Frontal cortex (tissue), 4 donors: ENCODE data around the gene PRTFDC1. TPM values are rescaled to one million over a fixed set of nuclear protein-coding genes. Genes with fewer than 3 reads are reported as not detected.

Source experiments
- DNase-seq, 2 donors: peaks; one replicate each; pipeline ENCODE4 v3.0.0; 2012; ENCODE audit warnings: low spot score in 2 of 2
- FAIRE-seq: peaks from 2 replicates; lab custom pipeline; 2012; peaks lifted over from hg19 to GRCh38; lab: Jason Lieb, UNC
- total RNA-seq: library from RNA; depleted of rRNA; stranded (reverse); fragments of >200 nt; gene quantifications from one replicate; pipeline ENCODE4 v1.2.3, GENCODE V29; 2014
- donor health status: control.
- donor health status: control.
- donor health status: control.

PRTFDC1 gene
- total RNA-seq, 1 donor from 2014 or later, result 29.8 TPM

DNA sequence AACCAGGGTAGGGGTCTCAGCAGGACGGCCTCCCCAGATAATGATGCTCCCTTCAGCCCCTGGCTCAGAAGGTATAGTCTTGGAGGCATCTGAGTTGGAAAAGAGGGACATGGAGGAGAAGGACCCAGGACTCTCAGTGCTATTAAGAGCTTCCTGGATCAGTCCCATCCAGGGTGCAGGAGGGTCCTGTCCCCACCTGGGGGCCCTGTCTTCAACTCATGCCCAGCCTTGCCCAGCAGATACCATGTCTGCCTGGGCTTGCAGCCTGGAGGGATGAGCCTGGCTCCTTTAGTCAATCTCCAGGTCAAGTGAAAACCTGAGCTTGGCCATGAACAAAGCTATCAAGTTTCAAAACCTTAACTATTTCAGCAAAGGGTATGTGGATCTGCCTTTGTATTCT lies 67.6 kb downstream of the PRTFDC1 start:
- no peak for FAIRE-seq
- no peak for DNase-seq

DNA sequence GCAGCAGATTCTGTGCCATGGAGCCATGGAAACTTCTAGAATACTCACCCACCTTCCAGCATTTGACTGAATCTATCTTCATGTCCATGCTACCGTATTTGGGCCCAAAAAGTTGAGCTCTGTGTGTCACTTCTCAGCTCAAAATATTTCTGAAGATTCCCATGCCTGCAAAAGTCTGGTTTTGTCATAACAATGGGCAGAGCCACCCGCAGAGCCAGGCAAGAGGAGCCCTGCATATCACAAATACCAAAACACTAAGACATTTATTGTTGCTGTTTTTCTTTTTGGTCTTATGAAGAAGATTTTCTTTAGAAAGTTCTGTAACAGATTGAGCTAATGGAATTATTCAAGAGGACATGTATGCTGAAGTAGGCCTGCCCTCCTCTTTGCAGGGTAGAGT lies 68.1 kb downstream of the PRTFDC1 start:
- FAIRE-seq (no peak), DNase-seq (no peak)

DNA sequence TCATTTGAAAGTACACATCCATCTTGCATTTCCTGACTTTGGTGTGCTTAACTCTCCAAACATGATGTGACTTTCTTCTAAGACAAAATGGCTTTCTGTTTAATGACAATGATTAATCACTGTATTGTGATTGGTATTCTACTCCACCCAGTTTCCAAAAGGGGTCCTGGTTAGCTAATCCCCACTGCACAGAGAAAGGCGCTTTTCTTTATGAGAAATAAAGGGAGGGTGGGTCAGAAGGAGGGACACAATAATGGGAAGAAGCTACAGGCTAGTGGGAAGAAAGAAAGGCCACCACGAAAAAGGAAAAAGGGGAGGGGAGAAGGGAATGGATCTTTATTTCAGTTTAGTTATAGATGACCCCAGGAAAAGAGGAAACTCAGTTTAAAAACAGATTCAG lies 69.2 kb downstream of the PRTFDC1 start:
- DNase-seq (no peak), FAIRE-seq (no peak)

DNA sequence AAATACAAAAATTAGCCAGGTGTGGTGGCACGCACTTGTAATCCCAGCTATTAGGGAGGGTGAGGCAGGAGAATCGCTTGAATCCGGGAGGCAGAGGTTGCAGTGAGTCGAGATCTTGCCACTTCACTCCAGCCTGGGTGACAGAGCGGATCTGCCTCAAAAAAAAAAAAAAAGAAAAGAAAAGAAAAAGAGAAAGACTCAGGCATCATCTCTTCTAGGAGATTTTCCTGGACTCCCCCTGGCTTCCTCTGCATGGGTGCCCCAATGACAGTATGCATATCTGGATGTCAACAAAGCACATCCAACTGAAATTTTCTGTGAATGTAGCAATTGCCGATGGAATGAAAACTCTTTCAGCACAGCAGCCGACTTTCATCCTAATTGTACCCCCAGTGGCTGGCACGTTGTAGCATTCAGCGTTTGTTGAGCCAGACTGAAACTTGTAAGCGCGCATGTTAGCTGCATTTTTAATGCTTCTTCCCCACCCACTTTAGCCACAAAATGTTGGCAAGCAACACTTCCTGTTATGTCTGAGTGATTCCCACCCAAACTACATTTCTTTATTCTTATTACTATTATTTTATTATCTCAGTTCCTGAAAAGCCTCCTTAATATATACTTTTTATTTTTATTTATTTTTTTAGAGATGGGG lies 70.2 kb downstream of the PRTFDC1 start:
- FAIRE-seq, result no peak
- no peak for DNase-seq

DNA sequence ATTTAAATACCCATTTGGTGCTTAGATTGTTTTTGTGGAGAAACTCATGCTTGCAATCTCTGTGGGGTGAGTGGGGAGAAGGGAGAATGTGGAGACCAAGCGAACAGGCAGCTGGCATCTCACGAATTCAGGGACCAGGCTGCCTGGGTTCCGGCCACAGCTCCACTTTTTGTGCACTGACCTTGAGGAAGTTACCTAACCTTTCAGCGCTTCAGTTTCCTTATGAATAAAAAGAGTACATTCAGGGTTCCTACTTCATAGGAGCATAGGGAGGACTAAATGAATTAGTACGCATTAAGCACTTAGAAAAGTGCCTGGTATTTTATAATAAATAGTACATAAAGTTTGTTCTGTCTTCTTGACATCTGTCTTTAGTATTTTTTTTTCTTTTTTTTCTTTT lies 72.5 kb downstream of the PRTFDC1 start:
- FAIRE-seq, result no peak
- no peak for DNase-seq

DNA sequence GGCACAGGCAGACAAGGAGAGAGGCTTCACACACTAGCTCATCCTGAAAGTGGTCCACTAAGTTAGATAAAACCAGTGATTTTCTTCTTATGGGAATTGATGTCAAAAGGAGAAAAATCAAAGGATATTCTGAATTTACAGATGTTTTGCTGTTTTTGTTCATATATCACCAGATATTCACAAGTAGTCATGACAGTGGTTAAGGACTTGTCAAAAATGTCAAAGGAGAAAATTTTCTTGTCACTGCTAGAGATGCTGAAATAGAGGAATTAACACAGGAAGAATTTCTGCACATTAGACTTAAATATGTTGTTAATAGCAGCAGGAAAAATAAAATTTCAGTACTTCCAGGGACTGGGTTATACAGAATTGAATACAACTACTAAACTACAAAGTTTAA lies 78.3 kb downstream of the PRTFDC1 start:
- DNase-seq (no peak), FAIRE-seq (no peak)

DNA sequence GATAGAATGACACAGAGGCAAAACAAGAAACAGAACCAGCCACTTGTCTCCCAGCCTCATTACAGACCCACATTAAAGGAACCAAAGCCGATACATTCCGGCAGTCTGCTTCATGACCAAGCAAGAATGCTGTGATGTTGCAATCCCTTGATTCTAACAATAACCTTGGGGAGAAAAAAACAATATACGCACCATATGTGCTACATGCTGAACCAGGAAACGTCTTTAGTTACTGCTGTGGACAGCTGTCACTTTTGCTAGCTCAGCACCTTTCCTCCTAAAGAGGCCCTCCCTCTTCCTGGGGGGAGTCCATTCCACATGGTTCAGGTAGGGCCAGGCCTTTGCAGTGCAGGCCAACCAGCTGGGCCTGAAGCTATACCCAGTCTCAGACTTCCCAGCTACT lies 79.1 kb downstream of the PRTFDC1 start:
- FAIRE-seq (no peak), DNase-seq (no peak)

DNA sequence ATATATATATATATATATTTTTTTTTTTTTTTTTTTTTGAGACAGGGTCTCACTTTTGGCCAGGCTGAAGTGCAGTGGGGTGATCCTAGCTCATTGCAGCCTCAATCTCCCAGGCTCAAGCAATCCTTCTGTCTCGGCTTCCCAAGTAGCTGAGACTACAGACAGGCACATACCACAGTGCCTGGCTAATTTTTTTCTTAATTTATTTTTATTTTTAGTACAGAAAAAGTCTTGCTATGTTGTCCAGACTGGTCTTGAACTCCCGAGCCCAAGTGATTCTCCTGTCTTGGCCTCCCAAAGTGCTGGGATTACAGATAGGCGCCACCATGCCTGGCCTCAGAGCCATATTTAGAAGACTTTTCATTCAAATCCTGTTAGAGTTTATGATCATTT lies 79.6 kb downstream of the PRTFDC1 start:
- no peak for DNase-seq

DNA sequence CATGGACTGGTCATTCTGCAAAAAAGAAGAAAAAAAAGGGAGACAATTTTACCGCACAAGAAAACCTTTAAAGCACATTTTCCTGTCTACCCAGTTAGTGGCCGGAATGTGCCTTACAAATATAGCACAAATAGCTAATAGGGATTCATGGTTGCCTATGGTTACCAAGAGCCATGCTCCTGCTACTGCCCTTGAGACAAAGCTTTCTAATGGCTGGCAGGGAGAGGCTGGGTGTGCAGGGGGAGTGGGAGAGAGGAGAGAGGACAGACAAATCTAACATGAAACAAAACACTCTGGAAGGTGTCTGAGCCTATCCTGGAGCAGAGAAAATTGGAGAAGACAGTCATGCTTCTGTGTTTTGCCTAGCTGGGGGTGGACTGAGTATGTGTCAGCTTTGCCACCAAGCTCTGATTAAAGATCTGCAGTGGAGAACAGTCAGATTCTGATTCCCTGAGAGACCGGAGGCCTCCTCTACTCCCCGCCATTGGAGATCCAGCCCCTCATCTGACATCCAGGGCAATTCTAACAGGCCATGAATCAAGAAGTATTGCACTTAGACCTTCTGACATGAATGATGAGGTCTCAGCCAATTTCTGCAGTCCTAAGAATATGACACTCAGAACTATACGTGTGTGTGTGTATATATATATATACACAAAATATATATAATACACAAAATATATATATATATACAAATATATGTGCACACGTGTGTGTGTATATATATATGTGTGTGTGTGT lies 80.2 kb downstream of the PRTFDC1 start:
- FAIRE-seq, result no peak
- DNase-seq, result no peak

More for the DNA sequence above, 79.6 kb downstream of the PRTFDC1 start:
- FAIRE-seq, result no peak

DNA sequence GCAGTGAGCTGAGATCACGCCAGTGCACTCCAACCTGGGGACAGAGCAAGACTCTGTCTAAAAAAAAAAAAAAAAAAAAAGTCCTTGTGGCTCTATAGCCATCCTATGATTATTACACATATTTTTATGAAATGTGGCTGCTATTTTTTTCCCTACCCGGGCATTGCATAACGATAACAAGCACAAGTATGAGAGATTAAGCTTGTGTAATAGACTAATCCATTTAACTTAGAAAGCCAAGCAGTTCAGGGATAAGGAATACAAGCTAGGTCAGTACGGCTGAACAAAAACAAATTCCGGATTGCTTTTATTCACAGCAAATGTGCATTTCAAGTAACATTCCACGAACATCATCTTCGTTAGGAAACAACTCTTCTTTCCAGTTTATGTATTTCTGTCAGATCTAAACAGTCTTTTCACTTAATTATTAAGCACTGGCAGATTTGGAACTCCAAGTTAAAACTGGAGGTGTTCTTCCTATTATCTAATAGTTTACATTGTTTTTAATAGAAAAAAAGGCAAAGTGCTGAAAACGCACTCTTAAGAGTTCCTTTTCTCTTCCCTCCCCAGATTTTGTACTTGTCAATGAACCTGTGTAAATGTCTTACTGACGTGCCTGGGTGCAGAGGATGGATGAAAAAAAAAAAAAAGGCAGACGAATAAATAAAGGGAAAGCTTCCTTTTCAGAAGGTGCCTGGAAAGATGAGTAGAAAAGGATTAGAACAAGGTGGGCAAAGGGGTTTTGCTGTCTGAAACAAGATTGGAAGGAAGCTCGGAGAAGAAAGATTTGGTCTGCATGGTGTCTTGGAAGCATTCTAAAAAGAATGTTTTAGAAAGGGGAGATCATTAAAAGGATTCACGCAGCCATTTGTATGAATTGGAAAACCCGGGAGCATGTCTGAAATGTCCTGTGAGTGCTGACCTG lies 81.1 kb downstream of the PRTFDC1 start:
- FAIRE-seq, result no peak
- DNase-seq, result no peak

DNA sequence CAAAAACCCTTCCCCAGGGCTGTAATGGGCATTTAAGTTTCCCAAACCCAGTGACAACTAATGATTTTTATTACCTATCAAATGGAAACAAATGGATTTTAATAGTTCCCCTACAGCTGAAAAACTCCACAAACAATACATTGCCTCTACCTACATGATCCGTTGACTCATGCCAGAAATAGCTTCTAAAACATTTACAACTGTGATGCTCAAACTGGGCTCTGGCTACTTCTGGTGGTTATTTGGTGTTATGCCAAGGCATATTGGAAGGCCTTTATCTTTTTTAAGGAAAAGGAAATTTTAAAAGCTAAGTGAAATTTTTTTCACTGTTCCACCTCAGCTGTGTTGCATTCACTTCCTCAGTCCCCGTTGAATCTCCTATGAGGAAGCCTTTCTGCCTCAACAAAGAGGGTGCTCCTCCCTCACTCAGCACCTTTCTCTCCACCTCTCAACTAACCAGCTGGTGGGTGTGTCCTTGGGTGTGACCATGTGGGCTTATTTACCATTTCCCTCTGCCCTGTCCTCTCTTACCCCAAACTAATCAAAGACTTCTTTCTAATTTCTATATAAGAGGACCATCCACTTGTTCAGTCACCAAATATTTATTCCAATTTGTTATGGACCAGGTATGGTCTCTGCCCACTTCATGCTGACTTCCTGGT lies 82.9 kb downstream of the PRTFDC1 start:
- FAIRE-seq (no peak), DNase-seq (no peak)

DNA sequence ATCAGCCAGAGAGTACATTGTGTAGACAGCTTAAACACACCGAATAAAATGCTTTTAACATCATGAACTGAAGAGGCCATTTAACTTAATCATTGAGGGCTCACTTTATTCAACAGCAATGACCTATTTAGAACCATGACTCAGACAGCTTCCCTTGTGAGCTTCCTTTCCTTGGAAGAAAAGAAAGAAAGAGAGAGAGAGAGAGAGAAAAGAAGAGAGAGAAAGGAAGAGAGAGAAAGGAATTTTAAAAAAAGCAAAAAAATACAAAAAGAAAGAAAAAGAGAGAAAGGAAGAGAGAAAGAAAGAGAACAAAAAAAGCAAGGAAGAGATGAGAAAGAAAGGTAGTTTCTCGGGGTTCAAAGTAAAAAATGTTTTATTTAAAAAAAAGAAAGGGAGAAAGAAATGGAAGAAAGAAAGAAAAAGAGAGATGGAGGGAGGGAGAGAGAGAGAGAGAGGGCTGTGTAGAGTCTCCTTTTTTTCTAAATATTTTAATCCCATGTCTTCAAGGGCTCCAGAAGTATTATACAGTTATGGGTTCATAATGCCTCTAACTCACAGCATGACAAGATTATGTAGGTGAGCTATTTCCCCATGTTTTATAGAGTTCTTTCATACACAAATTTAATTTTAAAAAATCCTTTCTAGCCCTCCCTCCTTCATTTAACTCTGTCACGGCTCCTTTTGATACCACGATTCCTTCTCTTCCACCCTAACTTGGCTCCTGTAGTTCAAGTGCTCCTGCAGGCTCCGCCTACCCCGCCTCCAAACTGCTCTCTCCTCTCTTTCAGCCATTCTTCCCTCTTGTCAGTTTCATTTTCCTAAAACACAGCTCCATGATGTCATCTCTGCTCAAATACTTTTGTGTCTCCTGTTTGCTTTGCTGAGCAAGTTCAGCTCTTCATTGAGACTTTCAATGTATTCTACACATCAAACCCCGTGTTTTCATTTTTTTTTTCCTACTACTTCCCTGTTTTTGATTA lies 85.5 kb downstream of the PRTFDC1 start:
- FAIRE-seq, result no peak
- DNase-seq, result no peak

DNA sequence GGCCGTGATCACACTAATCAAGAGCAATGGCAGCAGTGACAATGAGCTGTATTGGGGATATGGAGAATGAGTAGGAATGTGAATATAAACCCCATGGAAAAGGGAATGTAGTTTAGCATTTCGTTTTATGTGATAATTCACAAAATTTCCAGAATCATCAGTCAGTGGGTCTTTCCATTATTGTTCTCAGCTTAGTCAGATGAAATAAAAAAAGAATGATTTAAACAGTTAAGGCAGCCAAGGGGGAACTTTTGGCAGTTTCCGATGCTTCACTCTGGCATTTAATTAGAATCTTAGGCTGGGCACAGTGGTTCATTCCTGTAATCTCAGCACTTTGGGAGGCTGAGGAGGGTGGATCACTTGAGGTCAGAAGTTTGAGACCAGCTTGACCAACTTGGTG lies 86.6 kb downstream of the PRTFDC1 start:
- DNase-seq (no peak), FAIRE-seq (no peak)

DNA sequence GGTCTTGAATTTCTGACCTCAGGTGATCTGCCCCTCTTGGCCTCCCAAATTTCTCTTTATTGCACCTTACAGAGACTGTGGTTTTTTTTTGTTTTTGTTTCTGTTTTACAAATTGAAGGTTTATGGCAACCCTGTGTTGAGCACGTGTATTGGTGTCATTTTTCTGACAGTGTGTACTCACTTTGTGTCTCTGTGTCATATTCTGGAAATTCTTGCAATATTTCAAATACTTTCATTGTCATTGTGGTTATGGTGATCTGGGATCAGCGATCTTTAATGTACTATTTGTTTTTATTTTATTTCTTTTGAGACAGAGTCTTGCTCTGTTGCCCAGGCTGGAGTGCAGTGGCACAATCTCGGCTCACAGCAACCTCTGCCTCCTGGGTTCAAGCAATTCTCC lies 89.8 kb downstream of the PRTFDC1 start:
- FAIRE-seq, result no peak
- DNase-seq, result no peak

DNA sequence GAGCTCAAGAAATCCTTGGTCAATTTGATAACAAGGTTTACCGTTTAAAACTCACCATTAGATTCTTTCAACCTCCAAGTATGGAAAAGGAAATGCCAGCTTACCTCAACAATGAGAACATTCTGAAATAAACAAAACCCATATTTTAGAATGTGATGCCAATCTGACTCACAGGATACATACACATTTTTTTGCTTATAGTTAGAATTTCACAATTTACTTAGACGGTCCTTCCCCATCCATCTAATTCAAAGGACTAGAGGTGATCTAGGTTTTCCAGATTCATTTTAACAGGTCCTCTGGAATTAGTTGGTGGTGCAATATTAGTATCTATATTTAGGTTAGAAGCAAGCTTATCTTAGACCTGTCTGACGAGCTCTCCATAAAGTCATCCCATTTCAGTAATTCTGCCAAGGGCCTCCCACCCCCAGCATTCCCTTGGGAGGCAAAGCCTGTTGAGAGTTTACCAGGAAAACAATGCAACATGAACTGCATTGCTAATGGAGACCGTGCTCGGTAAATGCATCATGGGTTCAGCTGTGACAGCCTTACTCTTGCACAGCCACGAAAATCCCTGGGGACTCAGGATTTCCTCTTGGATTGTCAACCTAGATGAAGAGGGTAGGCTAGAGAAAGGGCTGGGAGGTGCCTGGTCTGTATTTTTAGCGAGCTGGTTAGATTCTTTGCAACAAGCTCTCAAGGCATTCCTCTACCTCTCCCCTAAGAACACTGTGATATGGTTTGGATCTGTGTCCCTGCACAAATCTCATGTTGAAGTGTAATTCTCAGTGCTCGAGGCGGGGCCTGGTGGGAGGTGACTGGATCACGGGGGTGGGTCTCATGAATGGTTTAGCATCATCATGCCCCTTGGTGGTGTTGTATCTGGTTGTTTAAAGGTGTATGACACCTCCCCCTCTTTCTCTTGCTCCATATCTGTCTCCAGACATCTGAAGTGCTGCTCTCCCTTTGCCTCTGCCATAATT lies 93.8 kb downstream of the PRTFDC1 start:
- no peak for DNase-seq
- no peak for FAIRE-seq

DNA sequence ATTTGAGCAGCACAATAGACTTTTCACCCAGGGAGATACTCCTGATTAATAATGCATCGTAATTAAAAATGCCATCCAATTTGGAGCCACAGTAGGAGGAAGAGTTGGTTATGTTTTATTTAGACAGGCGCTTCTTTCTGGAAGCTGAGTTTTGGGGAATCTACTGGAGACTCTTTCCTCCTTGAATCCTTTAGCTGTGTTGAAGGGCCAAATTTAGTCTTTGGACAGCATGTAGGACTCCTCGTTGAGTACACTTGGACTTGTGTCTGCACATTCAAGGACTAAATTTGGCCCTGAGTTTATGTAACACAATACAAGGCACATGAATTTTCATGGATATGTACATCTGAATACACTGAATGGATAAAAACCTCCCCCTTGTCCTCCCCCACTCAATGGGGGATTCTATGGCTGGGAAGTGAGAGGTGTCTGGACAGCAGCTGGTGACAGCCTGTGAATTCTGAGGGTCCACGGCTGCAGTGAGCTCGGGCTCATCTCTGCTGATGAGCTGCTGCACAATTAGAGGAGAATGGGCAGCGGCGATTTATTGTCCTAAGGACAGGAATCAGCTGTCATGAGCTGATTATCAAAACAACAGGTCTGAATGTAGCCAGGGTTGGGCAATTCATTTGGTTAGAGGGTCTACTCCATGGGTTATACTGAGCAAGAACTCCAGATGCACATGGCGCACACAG lies 95.2 kb downstream of the PRTFDC1 start:
- FAIRE-seq (no peak), DNase-seq (no peak)

DNA sequence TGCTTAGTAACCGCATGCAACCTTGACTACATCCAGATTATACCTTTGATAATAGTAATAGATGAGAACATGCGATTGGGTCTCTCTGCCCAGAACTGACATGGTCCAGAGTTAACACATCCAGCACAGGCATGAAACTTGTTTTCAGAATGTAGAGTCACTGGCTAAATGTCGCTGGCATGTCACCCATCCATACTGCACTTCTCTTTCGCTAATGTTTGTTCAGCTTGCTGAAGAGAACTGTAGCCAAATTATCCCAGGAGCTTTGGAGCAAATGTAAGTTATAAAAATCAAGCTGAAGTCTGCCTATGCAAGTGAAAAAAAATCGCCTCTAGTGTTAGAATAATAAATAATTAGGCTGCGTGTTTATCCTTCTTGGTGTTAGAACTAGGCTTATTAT lies 98.2 kb downstream of the PRTFDC1 start:
- no peak for FAIRE-seq
- DNase-seq, result no peak
